ENCODE results near the gene RAF1.

DNA sequence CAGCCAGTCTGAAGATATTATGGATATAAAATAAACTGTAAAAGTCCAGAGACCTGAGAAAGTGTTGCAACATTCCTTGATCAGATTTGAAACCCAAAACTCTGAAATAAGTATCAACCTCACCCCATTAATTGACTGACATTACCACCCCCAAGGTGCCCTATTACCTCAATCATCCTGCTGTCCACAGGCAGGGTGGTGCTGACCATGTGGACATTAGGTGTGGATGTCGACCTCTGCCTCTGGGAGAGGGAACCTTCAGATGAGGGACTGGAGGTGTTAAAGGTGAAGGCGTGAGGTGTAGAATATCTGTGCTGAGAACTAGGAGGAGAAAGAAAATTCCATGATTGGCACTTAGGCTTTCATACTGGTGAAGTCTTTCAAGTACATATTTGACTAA is 59.9 kb downstream of the RAF1 start:
- TF ChIP-seq EZH2 (IDR thresholded peaks at IDR 0.05), result no peak
- TF ChIP-seq, protein P1, sequence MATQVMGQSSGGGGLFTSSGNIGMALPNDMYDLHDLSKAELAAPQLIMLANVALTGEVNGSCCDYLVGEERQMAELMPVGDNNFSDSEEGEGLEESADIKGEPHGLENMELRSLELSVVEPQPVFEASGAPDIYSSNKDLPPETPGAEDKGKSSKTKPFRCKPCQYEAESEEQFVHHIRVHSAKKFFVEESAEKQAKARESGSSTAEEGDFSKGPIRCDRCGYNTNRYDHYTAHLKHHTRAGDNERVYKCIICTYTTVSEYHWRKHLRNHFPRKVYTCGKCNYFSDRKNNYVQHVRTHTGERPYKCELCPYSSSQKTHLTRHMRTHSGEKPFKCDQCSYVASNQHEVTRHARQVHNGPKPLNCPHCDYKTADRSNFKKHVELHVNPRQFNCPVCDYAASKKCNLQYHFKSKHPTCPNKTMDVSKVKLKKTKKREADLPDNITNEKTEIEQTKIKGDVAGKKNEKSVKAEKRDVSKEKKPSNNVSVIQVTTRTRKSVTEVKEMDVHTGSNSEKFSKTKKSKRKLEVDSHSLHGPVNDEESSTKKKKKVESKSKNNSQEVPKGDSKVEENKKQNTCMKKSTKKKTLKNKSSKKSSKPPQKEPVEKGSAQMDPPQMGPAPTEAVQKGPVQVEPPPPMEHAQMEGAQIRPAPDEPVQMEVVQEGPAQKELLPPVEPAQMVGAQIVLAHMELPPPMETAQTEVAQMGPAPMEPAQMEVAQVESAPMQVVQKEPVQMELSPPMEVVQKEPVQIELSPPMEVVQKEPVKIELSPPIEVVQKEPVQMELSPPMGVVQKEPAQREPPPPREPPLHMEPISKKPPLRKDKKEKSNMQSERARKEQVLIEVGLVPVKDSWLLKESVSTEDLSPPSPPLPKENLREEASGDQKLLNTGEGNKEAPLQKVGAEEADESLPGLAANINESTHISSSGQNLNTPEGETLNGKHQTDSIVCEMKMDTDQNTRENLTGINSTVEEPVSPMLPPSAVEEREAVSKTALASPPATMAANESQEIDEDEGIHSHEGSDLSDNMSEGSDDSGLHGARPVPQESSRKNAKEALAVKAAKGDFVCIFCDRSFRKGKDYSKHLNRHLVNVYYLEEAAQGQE (IDR thresholded peaks at IDR 0.05; ENCODE audit: low read depth), result peak; percentile 50
- no peak for TF ChIP-seq RAD21 (IDR thresholded peaks at IDR 0.05; ENCODE audit: low read depth)
- TF ChIP-seq ZNF274 (IDR thresholded peaks at IDR 0.05; ENCODE audit: low read depth, low read length), result no peak
